HepG2 (cell line): Measurements from ENCODE around the gene CCDC18. TPM values are rescaled to one million over a fixed set of nuclear protein-coding genes. Genes with fewer than 3 reads are reported as not detected.

Source experiments
- ATAC-seq: fragments of 200-7000 bp; cut with Tn5 transposase; 3 replicates; pipeline ENCODE4 v1.9.1; 2020; ENCODE audit warnings: mild to moderate bottlenecking, moderate library complexity
- BruUV-seq: library from RNA; stranded (reverse); fragments of 400-500 nt; replicated peaks from 2 replicates; lab custom pipeline; 2021; lab: Mats Ljungman, UMichigan
- CTCF ChIA-PET: fragments of 300-600 bp; formaldehyde crosslinking; extraction: SDS; loops from one replicate; lab custom pipeline; 2021; ENCODE audit warnings: low total read pairs, inconsistent platforms, low intra/inter-chr PET ratio; lab: Yijun Ruan, JAX
- POLR2A ChIA-PET: fragments of 350-600 bp; sonication (Branson Sonifier 250); formaldehyde crosslinking; loops from one replicate; lab custom pipeline; 2020; ENCODE audit warnings: antibody characterized with exemption, inconsistent platforms; lab: Yijun Ruan, JAX
- DNase-seq: peaks from one replicate; pipeline ENCODE4 v3.0.0-alpha.2; 2015; ENCODE audit warnings: low spot score
- FAIRE-seq: peaks from 3 replicates; lab custom pipeline; 2011; peaks lifted over from hg19 to GRCh38; lab: Jason Lieb, UNC
- H2AFZ ChIP-seq: one replicate; pipeline ENCODE4 v1.6.1; 2011; ENCODE audit warnings: low read length, inconsistent platforms
- H3K27ac ChIP-seq: fragments of 300-600 bp; 3 replicates; pipeline ENCODE4 v1.8.0; 2011; ENCODE audit warnings: mixed run types, mild to moderate bottlenecking, mixed read lengths, low read length, inconsistent platforms; ENCODE audit not compliant: insufficient read depth; ENCODE audit errors: extremely low read length
- H3K27me3 ChIP-seq, 2 experiments: fragments of 200-600 bp in 1 of 2; 2 replicates in 1 of 2; 3 replicates in 1 of 2; pipeline versions ENCODE4 v1.6.0 to v1.8.0; 2011; ENCODE audit warnings: low read length in 2 of 2, mild to moderate bottlenecking in 2 of 2, moderate library complexity in 2 of 2, inconsistent platforms in 1 of 2; ENCODE audit not compliant: insufficient read depth in 2 of 2, control insufficient read depth in 1 of 2
- H3K36me3 ChIP-seq, 2 experiments: fragments of 200-600 bp in 1 of 2; replicated peaks in 1 of 2; 2 replicates in 1 of 2; 3 replicates in 1 of 2; pipeline versions ENCODE4 v1.5.1 to v1.8.0; 2011; ENCODE audit warnings: low read length in 2 of 2, inconsistent platforms in 1 of 2; ENCODE audit not compliant: insufficient read depth in 2 of 2, control insufficient read depth in 1 of 2
- H3K4me1 ChIP-seq: 2 replicates; pipeline ENCODE4 v1.5.1; 2012; ENCODE audit warnings: low read length, inconsistent platforms; ENCODE audit not compliant: insufficient read depth
- H3K4me2 ChIP-seq: 2 replicates; pipeline ENCODE4 v1.6.0; 2011; ENCODE audit warnings: low read depth, low read length, inconsistent platforms
- H3K4me3 ChIP-seq, 3 experiments: fragments of 200-600 bp in 1 of 3; sonication (generic), shearing (Covaris generic) in 1 of 3; replicated peaks in 1 of 3; 2 replicates each; pipeline ENCODE4 v1.5.1; 2011 to 2016; ENCODE audit warnings: low read length in 3 of 3, inconsistent platforms in 2 of 3, low read depth in 2 of 3, mild to moderate bottlenecking in 2 of 3, control low read depth in 1 of 3, mixed read lengths in 1 of 3; ENCODE audit not compliant: insufficient read depth in 1 of 3
- H3K79me2 ChIP-seq: one replicate; pipeline ENCODE4 v1.6.1; 2011; ENCODE audit warnings: low read length, inconsistent platforms; ENCODE audit not compliant: insufficient read depth
- H3K9ac ChIP-seq: 2 replicates; pipeline ENCODE4 v1.6.0; 2011; ENCODE audit warnings: mild to moderate bottlenecking, low read depth, low read length, inconsistent platforms; ENCODE audit not compliant: insufficient read depth
- H3K9me3 ChIP-seq: 2 replicates; pipeline ENCODE4 v1.5.1; 2012; ENCODE audit warnings: mild to moderate bottlenecking, low read length
- H4K20me1 ChIP-seq: 2 replicates; pipeline ENCODE4 v1.6.0; 2011; ENCODE audit warnings: inconsistent platforms, mild to moderate bottlenecking, low read length, moderate library complexity; ENCODE audit not compliant: insufficient read depth
- AGO2 ChIP-seq: fragments of 200-400 bp; formaldehyde crosslinking; optimal IDR thresholded peaks from 2 replicates; pipeline ENCODE3; 2017; ENCODE audit warnings: mild to moderate bottlenecking, low read depth, low read length, moderate library complexity
- ARHGAP35 ChIP-seq: sonication (generic); formaldehyde crosslinking; IDR thresholded peaks from 2 replicates; pipeline ENCODE4 v1.9.0; 2022; ENCODE audit warnings: mild to moderate bottlenecking, inconsistent platforms, moderate library complexity, missing genetic modification reagents, borderline replicate concordance
- GATA4 ChIP-seq: sonication (generic); IDR thresholded peaks from 2 replicates; pipeline ENCODE4 v1.6.1; 2016; ENCODE audit warnings: antibody characterized with exemption, low read depth, borderline replicate concordance
- MXD3 ChIP-seq: IDR thresholded peaks from 2 replicates; pipeline ENCODE4 v1.6.1; 2016; ENCODE audit warnings: mild to moderate bottlenecking, missing biosample characterization, missing genetic modification reagents
- NFKB2 ChIP-seq: sonication (generic); formaldehyde crosslinking; IDR thresholded peaks from 2 replicates; pipeline ENCODE4 v1.4.0; 2020; ENCODE audit warnings: missing genetic modification reagents, borderline replicate concordance
- PBX2 ChIP-seq: IDR thresholded peaks from 2 replicates; pipeline ENCODE4 v1.6.1; 2016; ENCODE audit warnings: control low read depth
- PHF20 ChIP-seq: sonication (generic); formaldehyde crosslinking; IDR thresholded peaks from 2 replicates; pipeline ENCODE4 v1.5.0; 2020; ENCODE audit warnings: mild to moderate bottlenecking, missing genetic modification reagents
- RFX3 ChIP-seq: IDR thresholded peaks from 2 replicates; pipeline ENCODE4 v1.6.1; 2016; ENCODE audit warnings: missing biosample characterization, missing genetic modification reagents
- STAT5B ChIP-seq: sonication (generic); formaldehyde crosslinking; IDR thresholded peaks from 2 replicates; pipeline ENCODE4 v1.4.0; 2020; ENCODE audit warnings: missing genetic modification reagents
- USF2 ChIP-seq, 2 experiments: sonication (generic) in 1 of 2; formaldehyde crosslinking in 1 of 2; IDR thresholded peaks; 2 replicates each; pipeline versions ENCODE4 v1.5.1 to v1.6.1; 2011 to 2020; ENCODE audit warnings: borderline replicate concordance in 1 of 2, low read depth in 1 of 2, low read length in 1 of 2, mild to moderate bottlenecking in 1 of 2, missing genetic modification reagents in 1 of 2, moderate library complexity in 1 of 2
- ZBTB3 ChIP-seq: sonication (generic); formaldehyde crosslinking; IDR thresholded peaks from 2 replicates; pipeline ENCODE4 v1.4.0; 2020; ENCODE audit warnings: low read depth, mild to moderate bottlenecking, moderate library complexity, missing genetic modification reagents, borderline replicate concordance
- ZNF256 ChIP-seq: sonication (generic); formaldehyde crosslinking; conservative IDR thresholded peaks from 2 replicates; pipeline ENCODE4 v1.4.0; 2020; ENCODE audit warnings: missing genetic modification reagents
- ZNF331 ChIP-seq: sonication (generic); formaldehyde crosslinking; IDR thresholded peaks from 2 replicates; pipeline ENCODE4 v1.4.0; 2020; ENCODE audit warnings: missing genetic modification reagents
- ZNF367 ChIP-seq: sonication (generic); formaldehyde crosslinking; IDR thresholded peaks from 2 replicates; pipeline ENCODE4 v1.4.0; 2020; ENCODE audit warnings: missing genetic modification reagents, borderline replicate concordance
- ZNF510 ChIP-seq: sonication (generic); formaldehyde crosslinking; IDR thresholded peaks from 2 replicates; pipeline ENCODE4 v1.4.0; 2020; ENCODE audit warnings: low read depth, mild to moderate bottlenecking, missing genetic modification reagents
- ZNF772 ChIP-seq: sonication (generic); formaldehyde crosslinking; IDR thresholded peaks from 2 replicates; pipeline ENCODE4 v1.5.0; 2020; ENCODE audit warnings: mild to moderate bottlenecking, missing genetic modification reagents
- ZNF782 ChIP-seq: sonication (generic); formaldehyde crosslinking; IDR thresholded peaks from 2 replicates; pipeline ENCODE4 v1.4.0; 2020; ENCODE audit warnings: missing genetic modification reagents, mild to moderate bottlenecking, borderline replicate concordance
- WGBS: methylation state at CpG from one replicate; pipeline ENCODE4 v1.1.6; 2017; ENCODE audit warnings: low lambda C conversion rate; 5-methylcytosine and 5-hydroxymethylcytosine counted together
- in situ Hi-C: cut with HindIII; loops from 2 replicates; pipeline ENCODE4 v1.10.0; 2017; ENCODE audit warnings: low pct_unique_long_range_greater_than_20kb; ENCODE audit not compliant: extremely low pct_ligation_motif_present
- intact Hi-C: fragments of 100-400 bp; cut with micrococcal nuclease; formaldehyde crosslinking; loops from one replicate; pipeline ENCODE4 v1.10.0; 2022; ENCODE audit not compliant: unreplicated experiment
- polyA plus RNA-seq, 8 experiments: library from polyadenylated mRNA; depleted of rRNA in 3 of 8; stranded (reverse) in 7 of 8; unstranded in 1 of 8; fragments of >200 nt; fragmentation: Illumina TruSeq in 4 of 8; extraction: Trizol in 4 of 8; gene quantifications; 2 replicates each; pipeline versions ENCODE4 v1.2.1 to v1.2.3, GENCODE V29; 2011 to 2016; ENCODE audit warnings: low read depth in 4 of 8, missing spikeins in 1 of 8, mixed read lengths in 1 of 8; ENCODE audit not compliant: insufficient read depth in 1 of 8
- total RNA-seq, 5 experiments: library from RNA; depleted of rRNA; stranded (reverse); fragments of >200 nt; fragmentation: Illumina TruSeq; extraction: Trizol; gene quantifications; 2 replicates each; pipeline ENCODE4 v1.2.3, GENCODE V29; 2016; ENCODE audit warnings: low read depth in 1 of 5

The CCDC18 gene
- total and polyA plus RNA-seq, 2 of the 13 experiments (the other 11 are each of a cell fraction or from before 2014, with no cell fraction given), result 1.9 to 18.4 TPM

- 80% methylated on average over 7 of the region's 7 CpGs for WGBS
- Histone ChIP-seq H3K9me3 (no peaks in the 10 kb centered on the region), H3K4me2 (no peak overlapping the region), H3K27ac (no peak overlapping the region), H3K9ac (no peak overlapping the region), H3K36me3 (peaks cover 4 to 6% of the 10 kb centered on the region in 2 experiments; a peak in 2 of 5 replicates), H2AFZ (no peak overlapping the region), H3K27me3 (no peaks in the 10 kb centered on the region), H4K20me1 (no peaks in the 10 kb centered on the region), H3K79me2 (no peaks in the 10 kb centered on the region), H3K4me1 (no peaks in the 10 kb centered on the region), H3K4me3 (no peak overlapping the region)
- intact Hi-C loops (no loop called here), in situ Hi-C loops (no loop called here)
- ChIA-PET POLR2A (no interaction called here), CTCF (no interaction called here)
- ATAC-seq (peak; percentile 19; the same call in 2 of the 3 replicates), DNase-seq (no peak), FAIRE-seq (no peak)
- BruUV-seq, result TSS peak; percentile 18
- TF ChIP-seq STAT5B (no peak), ZNF510 (CRISPR knock-in tag) (no peak), ZNF367 (CRISPR knock-in tag) (no peak), ZBTB3 (CRISPR knock-in tag) (no peak), ZNF331 (CRISPR knock-in tag) (no peak), ZNF772 (CRISPR knock-in tag) (no peak), AGO2 (no peak), ARHGAP35 (no peak), USF2 (IDR thresholded peaks at IDR 0.05; ENCODE audit: low read depth, low read length) (no peak), USF2 (CRISPR knock-in tag; IDR thresholded peaks at IDR 0.05; ENCODE audit: borderline replicate concordance) (no peak), PBX2 (CRISPR knock-in tag) (no peak), MXD3 (CRISPR knock-in tag) (no peak), ZNF256 (CRISPR knock-in tag) (no peak), PHF20 (CRISPR knock-in tag) (no peak), GATA4 (no peak), RFX3 (CRISPR knock-in tag) (no peak), ZNF782 (CRISPR knock-in tag) (no peak), NFKB2 (CRISPR knock-in tag) (no peak)
Observed at GRCh38 chr1:93148001-93148400, 32.5 kb upstream of the CCDC18 start.
